Right lung (tissue), 10 donors: ENCODE measurements around the gene R3HDML. TPM values are rescaled to one million over a fixed set of nuclear protein-coding genes. Genes with fewer than 3 reads are reported as not detected.
A peak's percentile ranks its signal among the peaks of the same experiment; 100 is the strongest.
"Not testable (repeated sequence)": the region's sequence is repeated elsewhere in the genome, so short reads cannot be mapped to it uniquely, and the experiment has no call there.

Experiments used
- DNase-seq, 2 donors: peaks; one replicate each; pipeline ENCODE4 v3.0.0-alpha.2; 2013
- long read RNA-seq, 8 donors: transcript quantifications; one replicate each; lab custom pipeline, GENCODE V29; 2026
- polyA plus RNA-seq, 5 donors: library from polyadenylated mRNA; unstranded; fragments of 120-200 nt; gene quantifications; one replicate each; pipeline versions ENCODE4 v1.2.1 to v1.2.3, GENCODE V29; 2013; ENCODE audit warnings: inconsistent platforms in 1 of 5, low replicate concordance in 1 of 5; ENCODE audit not compliant: insufficient read length in 5 of 5, insufficient read depth in 1 of 5

The R3HDML gene
- under 1 TPM in 2 of 5 donors, not detected in 3; 0.09 to 0.17 TPM for polyA plus RNA-seq
- long read RNA-seq, donor 1 = 0 reads
- long read RNA-seq, donor 2 = 0 reads
- long read RNA-seq, donor 3 = 0 reads
- long read RNA-seq, donor 4 = 0 reads
- long read RNA-seq, donor 5 = 0 reads
- long read RNA-seq, donor 6 = 0 reads
- long read RNA-seq, donor 7 = 0 reads
- long read RNA-seq, donor 8 = 0 reads

DNA sequence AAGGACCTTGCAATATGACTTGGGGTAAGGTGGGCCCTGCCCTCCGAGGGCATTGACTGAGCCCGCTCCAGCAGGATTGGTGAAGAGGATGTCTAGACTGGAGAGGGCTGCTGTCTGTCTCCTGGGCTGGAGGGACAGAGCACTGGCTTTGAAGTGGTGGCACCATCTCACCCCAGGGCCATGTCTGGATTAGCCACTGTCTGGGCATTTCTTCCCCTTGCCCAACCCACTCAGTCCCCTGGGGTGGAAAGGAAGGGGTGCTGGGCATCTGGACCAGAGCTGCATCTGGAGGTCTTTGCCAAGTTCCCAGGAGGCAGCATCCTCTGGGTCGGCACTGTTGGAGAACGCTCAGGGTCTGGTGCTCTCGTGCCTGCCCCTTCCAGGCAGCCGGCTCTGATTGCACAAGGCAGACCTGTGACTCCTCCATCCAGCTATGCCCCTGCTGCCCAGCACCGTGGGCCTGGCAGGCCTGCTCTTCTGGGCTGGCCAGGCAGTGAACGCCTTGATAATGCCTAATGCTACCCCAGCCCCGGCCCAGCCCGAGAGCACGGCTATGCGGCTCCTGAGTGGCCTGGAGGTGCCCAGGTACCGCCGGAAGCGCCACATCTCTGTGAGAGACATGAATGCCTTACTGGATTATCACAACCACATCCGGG is at the start of gene R3HDML:
Gene R3HDML (plus strand): TSS at position 319 of the 656 bp plus-strand sequence. CDS start 115 bp downstream, at position 434.
- no peak for DNase-seq

GRCh38 chr20:44287272-44288097 is 49.4 kb upstream of the R3HDML start:
- DNase-seq = no peak

DNA sequence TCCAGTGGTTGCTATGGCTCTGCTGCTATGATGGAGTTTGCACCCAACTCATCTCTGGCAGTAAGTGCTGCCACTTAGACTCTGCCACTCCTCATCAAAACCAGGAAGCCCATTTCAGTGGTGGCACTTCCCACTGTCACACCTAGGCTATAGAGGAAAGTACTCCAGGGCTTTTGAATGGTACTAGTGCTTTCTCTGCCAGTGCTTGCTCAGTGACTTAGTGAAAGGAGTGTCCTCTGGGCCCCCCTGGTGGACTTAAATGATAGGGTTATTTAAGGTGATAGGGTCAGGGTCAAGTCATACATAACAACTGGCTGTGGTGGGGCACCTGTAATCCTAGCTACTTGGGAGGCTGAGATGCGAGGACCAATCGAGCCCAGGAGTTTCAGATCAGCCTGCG is 48.6 kb upstream of the R3HDML start:
- DNase-seq = no peak

GRCh38 chr20:44291754-44292153 is 45.1 kb upstream of the R3HDML start:
- DNase-seq = no peak

GRCh38 chr20:44296011-44296410 is 40.8 kb upstream of the R3HDML start:
- DNase-seq = peak; percentile 7 to 11

- no peak for DNase-seq
Observed at GRCh38 chr20:44297721-44298120, 39.1 kb upstream of the R3HDML start.

GRCh38 chr20:44299011-44299535 is 37.8 kb upstream of the R3HDML start:
- not testable (repeated sequence) for DNase-seq

GRCh38 chr20:44301285-44301684 is 35.6 kb upstream of the R3HDML start:
- DNase-seq = no peak

DNA sequence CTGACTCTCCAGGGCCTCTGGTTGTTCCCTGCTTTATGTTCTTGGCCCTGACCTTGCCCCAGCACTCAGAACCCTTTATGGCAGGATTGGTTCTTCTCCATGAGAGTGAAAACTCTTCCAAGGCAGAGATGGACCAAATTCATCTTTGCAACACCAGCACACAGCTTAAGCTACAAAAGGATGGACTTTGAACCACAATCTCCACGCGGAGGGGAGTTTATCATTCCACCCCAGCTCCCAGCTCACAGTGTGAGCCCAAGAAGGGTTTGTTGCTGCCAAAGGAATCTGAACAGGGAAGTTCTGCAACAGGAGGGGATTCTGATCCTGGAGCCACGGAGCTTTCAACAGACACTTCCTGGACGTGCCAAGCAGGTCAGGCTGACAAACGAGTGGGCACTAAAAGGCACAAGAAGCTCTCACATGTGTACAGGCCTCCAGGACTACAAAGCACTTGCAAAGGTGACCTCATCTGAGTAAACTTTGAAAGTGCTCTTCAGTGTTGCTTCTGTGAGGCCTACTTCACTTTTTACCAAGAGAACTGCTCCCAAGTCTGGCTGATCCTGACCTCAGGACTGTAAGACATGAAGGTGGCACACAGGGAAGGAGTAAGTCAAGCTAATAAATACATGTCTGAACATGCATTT is 34.7 kb upstream of the R3HDML start:
- no peak for DNase-seq

GRCh38 chr20:44302736-44303135 is 34.1 kb upstream of the R3HDML start:
- no peak for DNase-seq

DNA sequence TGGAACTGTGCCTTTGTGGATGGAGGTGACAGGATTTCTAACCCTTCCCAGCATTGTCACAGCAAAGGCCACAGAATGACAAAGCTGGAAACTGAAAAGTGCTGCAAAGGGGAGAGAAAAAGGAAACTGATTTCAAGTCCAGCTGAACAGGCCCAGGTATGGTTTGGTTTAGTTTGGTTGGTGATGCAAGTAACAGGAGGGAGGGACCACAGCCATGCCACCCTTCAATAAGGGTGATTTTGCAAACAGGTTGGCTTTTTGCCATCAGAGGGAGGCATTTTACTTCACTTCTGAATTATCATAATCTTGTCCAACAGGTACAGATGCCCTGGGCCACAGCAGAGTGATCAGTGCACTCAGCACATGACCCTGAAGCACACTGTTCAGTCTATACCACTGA is 32.5 kb upstream of the R3HDML start:
- no peak for DNase-seq

- no peak for DNase-seq
Observed at GRCh38 chr20:44306927-44307326, 29.9 kb upstream of the R3HDML start.

DNA sequence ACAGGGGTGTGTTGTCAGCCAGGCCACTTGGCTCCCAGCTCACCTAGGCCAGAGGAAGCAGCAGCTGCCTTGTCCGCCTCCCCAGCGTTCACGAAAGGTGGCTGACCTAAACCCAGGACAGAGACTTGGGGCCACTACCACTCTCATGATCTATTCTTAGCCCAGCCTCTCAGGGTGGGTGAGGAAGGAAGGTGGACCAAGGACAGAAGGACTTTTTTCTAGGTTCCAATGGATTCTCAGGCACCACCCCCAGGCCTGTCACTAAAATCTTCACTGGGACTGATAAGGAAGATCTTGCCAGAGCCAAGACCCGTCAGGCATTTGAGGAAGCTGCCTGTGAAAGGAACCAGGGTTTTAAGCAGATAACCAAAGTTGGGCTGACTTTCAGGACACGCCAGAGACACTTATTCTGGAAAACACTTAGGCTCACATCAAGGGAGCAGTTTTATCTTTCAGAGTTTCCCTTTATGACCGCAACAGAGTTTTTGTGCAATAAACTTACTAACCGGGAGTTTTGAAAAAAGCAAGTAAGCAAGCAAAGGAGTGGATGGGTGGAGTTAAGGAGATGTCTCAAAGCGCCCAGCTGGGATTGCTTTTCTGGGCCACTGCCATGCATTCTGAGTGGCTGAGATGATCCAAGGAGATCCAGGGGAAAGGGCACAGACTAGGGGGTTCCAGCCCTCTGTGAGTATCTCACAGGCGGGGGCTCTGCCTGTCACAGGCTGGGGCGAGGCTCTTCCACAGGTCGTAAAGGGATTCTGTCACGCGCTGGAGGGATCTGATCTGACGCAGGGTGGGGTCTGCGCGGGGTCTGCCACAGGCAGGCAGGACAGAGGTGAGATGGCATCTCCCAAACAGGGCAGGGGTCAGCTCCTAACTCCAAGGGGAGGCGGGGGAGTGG is 26.8 kb upstream of the R3HDML start:
- DNase-seq = peak; percentile 35 to 38

DNA sequence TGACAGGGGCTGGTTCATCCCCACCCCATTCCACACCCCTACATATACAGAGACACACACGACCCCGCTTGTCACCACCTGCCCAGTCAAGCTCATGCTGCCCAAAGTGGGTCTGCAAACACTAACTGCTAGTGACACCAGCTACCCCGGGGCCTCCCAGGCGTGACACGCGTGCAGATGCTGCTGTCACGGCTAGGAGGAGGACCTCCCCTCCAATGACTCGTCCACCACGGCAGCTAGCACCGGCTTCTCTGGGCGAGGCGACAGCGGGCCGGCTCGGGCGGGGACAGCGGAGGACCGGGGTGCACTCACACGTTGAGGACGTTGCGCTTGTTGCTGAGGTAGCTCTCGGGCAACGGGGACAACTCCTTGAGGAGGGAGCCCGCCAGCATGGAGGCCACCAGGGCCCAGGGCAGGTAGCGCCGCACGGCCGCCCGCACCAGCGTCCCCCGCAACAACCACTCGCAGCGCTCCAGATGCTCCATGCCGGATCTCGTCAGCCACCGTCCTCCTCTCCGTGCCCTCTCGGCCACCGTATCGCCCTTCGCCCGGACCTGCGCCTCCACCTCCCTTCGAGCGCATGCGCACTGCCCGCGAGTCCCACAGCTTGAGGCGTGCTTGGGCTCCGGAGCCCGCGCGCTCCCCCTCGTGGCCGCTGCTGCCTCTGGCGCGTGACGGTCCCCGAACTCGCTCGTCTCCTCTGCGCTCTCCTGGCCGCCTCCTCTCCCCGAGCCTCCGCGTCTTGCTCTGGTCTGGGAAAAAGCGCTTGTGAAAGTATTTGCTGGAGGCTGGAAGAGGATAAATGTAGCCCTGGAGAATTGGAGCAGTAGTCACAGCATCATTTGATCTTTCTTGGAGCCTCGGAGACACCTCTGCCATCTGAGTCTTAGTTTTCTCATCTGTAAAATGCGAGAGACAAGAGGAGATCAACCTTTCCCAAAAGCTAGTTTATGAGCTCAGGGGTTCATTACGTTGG is 25.9 kb upstream of the R3HDML start, which contains the start of gene FITM2:
Gene FITM2 (minus strand): TSS at position 539 of the 976 bp plus-strand sequence. CDS start 54 bp downstream, at position 485.
- DNase-seq = peak; percentile 96

- DNase-seq = no peak
Observed at GRCh38 chr20:44314870-44315269, 22.0 kb upstream of the R3HDML start.

- no peak for DNase-seq
Observed at GRCh38 chr20:44319839-44320422, 16.9 kb upstream of the R3HDML start.

DNA sequence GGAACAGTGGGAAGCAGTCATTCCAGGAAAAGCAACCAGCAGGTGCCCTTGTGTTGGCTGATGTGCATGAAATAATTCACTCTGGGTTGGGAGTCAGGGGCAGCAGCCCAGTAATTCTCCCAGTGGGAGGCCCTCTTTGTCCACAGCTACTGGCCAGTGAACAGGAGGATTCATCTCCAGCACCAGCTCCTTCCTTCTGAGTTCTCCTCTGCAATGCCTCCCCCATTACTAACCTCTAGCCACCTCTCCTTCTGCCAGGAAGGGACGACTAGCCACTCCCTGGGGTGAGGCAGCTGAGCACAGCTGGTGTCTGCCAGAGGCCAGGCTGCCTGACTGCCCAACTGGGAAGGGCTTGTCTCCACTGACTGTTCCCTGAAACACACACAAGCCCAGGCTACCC is 12.5 kb upstream of the R3HDML start:
- no peak for DNase-seq

DNA sequence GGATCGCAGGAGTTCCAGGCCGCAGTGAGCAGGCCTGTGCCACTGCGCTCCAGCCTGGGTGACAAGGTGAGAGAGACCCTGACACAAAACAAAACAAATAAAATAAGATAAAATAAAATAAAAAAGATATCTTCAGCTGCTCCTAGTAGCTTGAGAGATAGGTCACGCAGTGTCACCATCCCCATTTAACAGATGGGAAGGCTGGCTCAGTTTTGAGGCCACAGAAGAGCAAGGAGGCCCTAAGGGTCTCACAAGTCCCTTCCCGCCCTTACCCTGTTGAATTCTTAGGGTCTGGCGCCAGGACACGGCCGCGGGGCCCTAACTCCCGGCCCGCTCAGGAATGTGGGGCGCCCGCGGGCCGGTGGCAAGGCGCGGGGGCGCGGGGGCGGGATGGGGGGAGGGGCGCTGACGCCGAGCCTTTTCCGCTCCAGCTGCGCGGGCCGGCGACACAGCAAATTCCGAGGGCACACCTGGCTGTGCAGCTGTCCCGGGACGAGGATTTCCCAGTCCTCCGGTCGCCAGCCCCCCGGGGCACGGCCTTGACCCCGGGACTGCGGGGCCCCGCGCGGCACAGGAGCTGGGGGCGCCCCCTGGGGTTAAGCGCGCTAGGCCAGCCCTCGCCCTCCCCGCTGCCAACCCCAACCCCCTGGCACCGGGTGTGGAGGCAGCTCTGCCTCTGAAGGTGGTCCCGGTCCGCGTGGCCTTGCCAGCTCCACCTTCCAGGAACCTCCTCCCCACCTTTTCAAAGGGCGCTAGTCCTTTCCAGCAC is 10.3 kb upstream of the R3HDML start:
- DNase-seq = no peak
